ENCODE results near the gene NXPE4. TPM values are rescaled to one million over a fixed set of nuclear protein-coding genes. Genes with fewer than 3 reads are reported as not detected.

NXPE4 gene
- total RNA-seq, 1 donor from 2014 or later: not detected

- intact Hi-C loops (cut with micrococcal nuclease): no loop called here
- no peak overlapping the region for H3K27ac ChIP-seq (replicated peaks)
- no peak for DNase-seq
- H3K9me3 ChIP-seq (replicated peaks): peaks cover 24% of the 10 kb centered on the region
- no peak overlapping the region for H3K4me3 ChIP-seq
- TF ChIP-seq CTCF (IDR thresholded peaks at IDR 0.05; ENCODE audit: borderline replicate concordance): no peak
- H3K4me1 ChIP-seq: no peaks in the 10 kb centered on the region
- H3K36me3 ChIP-seq: no peaks in the 10 kb centered on the region
- H3K27me3 ChIP-seq (ENCODE audit: low read depth): no peaks in the 10 kb centered on the region
Observed at GRCh38 chr11:114571712-114572111, 23.9 kb downstream of the NXPE4 start.

GRCh38 chr11:114569801-114570200 lies 25.8 kb downstream of the NXPE4 start:
- DNase-seq: no peak
- intact Hi-C loops (cut with micrococcal nuclease): no loop called here
- Histone ChIP-seq H3K4me3 (no peak overlapping the region), H3K27ac (replicated peaks) (no peak overlapping the region), H3K27me3 (ENCODE audit: low read depth) (no peaks in the 10 kb centered on the region), H3K36me3 (no peaks in the 10 kb centered on the region), H3K4me1 (no peaks in the 10 kb centered on the region), H3K9me3 (replicated peaks) (peaks cover 10% of the 10 kb centered on the region)
- TF ChIP-seq CTCF (IDR thresholded peaks at IDR 0.05; ENCODE audit: borderline replicate concordance): no peak

- intact Hi-C loops (cut with micrococcal nuclease): no loop called here
- no peak overlapping the region for H3K27ac ChIP-seq (replicated peaks)
- H3K27me3 ChIP-seq (ENCODE audit: low read depth): no peaks in the 10 kb centered on the region
- TF ChIP-seq CTCF (IDR thresholded peaks at IDR 0.05; ENCODE audit: borderline replicate concordance): no peak
- H3K9me3 ChIP-seq (replicated peaks): no peaks in the 10 kb centered on the region
- no peak for DNase-seq
- no peaks in the 10 kb centered on the region for H3K4me1 ChIP-seq
- H3K4me3 ChIP-seq: no peak overlapping the region
- H3K36me3 ChIP-seq: no peaks in the 10 kb centered on the region
Observed at GRCh38 chr11:114566276-114566675, 29.3 kb downstream of the NXPE4 start.

GRCh38 chr11:114564831-114565230 lies 30.8 kb downstream of the NXPE4 start:
- Histone ChIP-seq H3K27ac (replicated peaks) (no peak overlapping the region), H3K9me3 (replicated peaks) (no peaks in the 10 kb centered on the region), H3K4me1 (no peaks in the 10 kb centered on the region), H3K27me3 (ENCODE audit: low read depth) (no peaks in the 10 kb centered on the region), H3K36me3 (no peaks in the 10 kb centered on the region), H3K4me3 (no peak overlapping the region)
- intact Hi-C loops (cut with micrococcal nuclease): no loop called here
- DNase-seq: no peak
- no peak for TF ChIP-seq CTCF (IDR thresholded peaks at IDR 0.05; ENCODE audit: borderline replicate concordance)

- Histone ChIP-seq H3K27me3 (ENCODE audit: low read depth) (no peaks in the 10 kb centered on the region), H3K36me3 (no peaks in the 10 kb centered on the region), H3K4me3 (no peak overlapping the region), H3K9me3 (replicated peaks) (no peaks in the 10 kb centered on the region), H3K4me1 (no peaks in the 10 kb centered on the region), H3K27ac (replicated peaks) (no peak overlapping the region)
- TF ChIP-seq CTCF (IDR thresholded peaks at IDR 0.05; ENCODE audit: borderline replicate concordance): no peak
- intact Hi-C loops (cut with micrococcal nuclease): no loop called here
- no peak for DNase-seq
Observed at GRCh38 chr11:114563077-114563476, 32.5 kb downstream of the NXPE4 start.
